CD14-positive monocyte (primary cell): Measurements from ENCODE around the gene ARHGAP10. TPM values are rescaled to one million over a fixed set of nuclear protein-coding genes. Genes with fewer than 3 reads are reported as not detected.

Experiments
- DNase-seq, 3 donors: peaks; one replicate each; pipeline ENCODE4 v3.0.0-alpha.2; 2011 to 2022
- H2AFZ ChIP-seq: 2 replicates; pipeline ENCODE4 v1.6.0; 2012; ENCODE audit warnings: mild to moderate bottlenecking, low read depth, low read length, inconsistent platforms; ENCODE audit not compliant: insufficient read depth, poor library complexity, severe bottlenecking
- H3K27ac ChIP-seq, 2 donors: 1 replicate in 1 of 2; 2 replicates in 1 of 2; pipeline ENCODE4 v1.5.1; 2012 to 2013; ENCODE audit warnings: low read length in 2 of 2, control low read depth in 1 of 2, inconsistent platforms in 1 of 2, low read depth in 1 of 2, mild to moderate bottlenecking in 1 of 2
- H3K27me3 ChIP-seq, 2 donors: one replicate each; pipeline versions ENCODE4 v1.6.0 to v1.6.1; 2011 to 2013; ENCODE audit warnings: low read length in 2 of 2; ENCODE audit not compliant: control insufficient read depth in 2 of 2, insufficient read depth in 2 of 2
- H3K36me3 ChIP-seq, 2 donors: replicated peaks in 1 of 2; 1 replicate in 1 of 2; 2 replicates in 1 of 2; pipeline versions ENCODE4 v1.5.1 to v1.6.1; 2012 to 2013; ENCODE audit warnings: low read length in 2 of 2, control low read depth in 1 of 2, inconsistent platforms in 1 of 2, mild to moderate bottlenecking in 1 of 2; ENCODE audit not compliant: insufficient read depth in 2 of 2, control insufficient read depth in 1 of 2
- H3K4me1 ChIP-seq, 2 donors: 1 replicate in 1 of 2; 2 replicates in 1 of 2; pipeline versions ENCODE4 v1.5.1 to v1.6.1; 2012 to 2013; ENCODE audit warnings: low read length in 2 of 2, control low read depth in 1 of 2, inconsistent platforms in 1 of 2, mild to moderate bottlenecking in 1 of 2, moderate library complexity in 1 of 2; ENCODE audit not compliant: insufficient read depth in 2 of 2, control insufficient read depth in 1 of 2
- H3K4me2 ChIP-seq: replicated peaks from 2 replicates; pipeline ENCODE3; 2012; ENCODE audit warnings: low read length, moderate library complexity, mild to moderate bottlenecking; ENCODE audit not compliant: poor library complexity, severe bottlenecking; ENCODE audit errors: extremely low read depth
- H3K4me3 ChIP-seq, 3 experiments: fragments of 200-600 bp in 1 of 3; sonication (generic) in 1 of 3; replicated peaks in 1 of 3; 1 replicate in 2 of 3; 2 replicates in 1 of 3; pipeline ENCODE4 v1.5.1; 2011 to 2013; ENCODE audit warnings: low read length in 3 of 3, mild to moderate bottlenecking in 3 of 3, control low read depth in 2 of 3, low read depth in 2 of 3, inconsistent platforms in 1 of 3, moderate library complexity in 1 of 3
- H3K79me2 ChIP-seq: 2 replicates; pipeline ENCODE4 v1.6.0; 2012; ENCODE audit warnings: mild to moderate bottlenecking, control low read depth, inconsistent platforms, low read length, moderate library complexity; ENCODE audit not compliant: insufficient read depth
- H3K9ac ChIP-seq: 2 replicates; pipeline ENCODE4 v1.6.0; 2017; ENCODE audit warnings: low read length, mild to moderate bottlenecking; ENCODE audit not compliant: insufficient read depth, poor library complexity, severe bottlenecking
- H3K9me3 ChIP-seq, 2 donors: replicated peaks in 1 of 2; 1 replicate in 1 of 2; 2 replicates in 1 of 2; pipeline versions ENCODE4 v1.5.1 to v1.6.1; 2012 to 2013; ENCODE audit warnings: low read length in 2 of 2, control low read depth in 1 of 2; ENCODE audit not compliant: control insufficient read depth in 1 of 2, insufficient read depth in 1 of 2
- H4K20me1 ChIP-seq: 2 replicates; pipeline ENCODE4 v1.6.0; 2012; ENCODE audit warnings: mild to moderate bottlenecking, low read length, control low read depth, moderate library complexity; ENCODE audit not compliant: insufficient read depth
- H3K27ac Mint-ChIP-seq, 7 donors: one replicate each; pipeline ENCODE4 v1.8.0; 2020; ENCODE audit warnings: mild to moderate bottlenecking in 7 of 7, mixed read lengths in 7 of 7, moderate library complexity in 6 of 7, inconsistent platforms in 2 of 7
- H3K27me3 Mint-ChIP-seq, 3 donors: one replicate each; pipeline ENCODE4 v1.8.0; 2021 to 2022; ENCODE audit warnings: low read depth in 3 of 3, mild to moderate bottlenecking in 3 of 3, mixed read lengths in 3 of 3, moderate library complexity in 3 of 3, inconsistent platforms in 1 of 3
- H3K36me3 Mint-ChIP-seq, 2 donors: one replicate each; pipeline ENCODE4 v1.8.0; 2020; ENCODE audit warnings: mixed read lengths in 2 of 2, inconsistent platforms in 1 of 2, mild to moderate bottlenecking in 1 of 2
- H3K4me1 Mint-ChIP-seq: one replicate; pipeline ENCODE4 v1.8.0; 2020; ENCODE audit warnings: mild to moderate bottlenecking, mixed read lengths
- H3K4me3 Mint-ChIP-seq, 2 donors: one replicate each; pipeline ENCODE4 v1.8.0; 2020; ENCODE audit warnings: mild to moderate bottlenecking in 2 of 2, mixed read lengths in 2 of 2, moderate library complexity in 1 of 2
- H3K9me3 Mint-ChIP-seq, 7 donors: one replicate each; pipeline ENCODE4 v1.8.0; 2020 to 2022; ENCODE audit warnings: mixed read lengths in 7 of 7, mild to moderate bottlenecking in 6 of 7, moderate library complexity in 6 of 7, inconsistent platforms in 2 of 7
- CTCF ChIP-seq: fragments of 200-600 bp; IDR thresholded peaks from one replicate; pipeline ENCODE4 v1.8.0; 2022; ENCODE audit warnings: antibody characterized with exemption, mild to moderate bottlenecking
- WGBS: methylation state at CpG from one replicate; pipeline ENCODE4 v1.1.5; 2013; ENCODE audit warnings: missing lambda C conversion rate; ENCODE audit not compliant: insufficient coverage; 5-methylcytosine and 5-hydroxymethylcytosine counted together
- intact Hi-C, 2 donors: fragments of 100-400 bp; cut with micrococcal nuclease; formaldehyde crosslinking; loops; one replicate each; pipeline versions ENCODE4 v1.15.0 to v1.15.1; 2023
- polyA plus RNA-seq, 3 donors: library from polyadenylated mRNA; depleted of rRNA in 1 of 3; unstranded in 2 of 3; stranded (reverse) in 1 of 3; fragments of 300-500 nt in 2 of 3; fragments of >200 nt in 1 of 3; fragmentation: Illumina TruSeq in 2 of 3; gene quantifications; 1 replicate in 2 of 3; 2 replicates in 1 of 3; pipeline ENCODE4 v1.2.3, GENCODE V29; 2012 to 2021

ARHGAP10 gene
- polyA plus RNA-seq, 3 donors, result 1.7 to 4.3 (median 3.0) TPM

- no peak overlapping the region for H3K4me2 ChIP-seq
- no peak overlapping the region for H3K9ac ChIP-seq
- H3K27ac Mint-ChIP-seq, result no peak overlapping the region
These were observed 196.5 kb downstream of the ARHGAP10 start for GRCh38 chr4:147928400-147928799.

GRCh38 chr4:147929746-147930145 is 197.9 kb downstream of the ARHGAP10 start:
- H3K36me3 Mint-ChIP-seq, result peaks cover 7 to 18% of the 10 kb centered on the region in 2 donors
- H3K79me2 ChIP-seq, result no peaks in the 10 kb centered on the region
- no peak overlapping the region for H2AFZ ChIP-seq
- no peaks in the 10 kb centered on the region for H3K27me3 ChIP-seq
- H3K9me3 ChIP-seq, result no peaks in the 10 kb centered on the region
- no CpG with 5 or more reads among the region's 1 CpG for WGBS
- no peak for DNase-seq
- no peaks in the 10 kb centered on the region for H3K4me1 ChIP-seq
- no peak overlapping the region for H3K9ac ChIP-seq
- H3K4me1 Mint-ChIP-seq, result no peaks in the 10 kb centered on the region
- no peak for TF ChIP-seq CTCF
- H3K4me3 ChIP-seq, result no peak overlapping the region
- no peaks in the 10 kb centered on the region for H4K20me1 ChIP-seq
- intact Hi-C loops, result no loop called here
- no peaks in the 10 kb centered on the region for H3K36me3 ChIP-seq
- H3K27ac Mint-ChIP-seq, result no peak overlapping the region
- no peaks in the 10 kb centered on the region for H3K9me3 Mint-ChIP-seq
- no peaks in the 10 kb centered on the region for H3K27me3 Mint-ChIP-seq
- H3K27ac ChIP-seq, result no peak overlapping the region
- H3K4me3 Mint-ChIP-seq, result no peak overlapping the region
- no peak overlapping the region for H3K4me2 ChIP-seq

More at GRCh38 chr4:147928400-147928799, 196.5 kb downstream of the ARHGAP10 start:
- Histone ChIP-seq H3K4me3 (no peak overlapping the region), H3K36me3 (no peaks in the 10 kb centered on the region), H4K20me1 (no peaks in the 10 kb centered on the region), H2AFZ (no peak overlapping the region), H3K9me3 (no peaks in the 10 kb centered on the region), H3K4me1 (no peaks in the 10 kb centered on the region), H3K27ac (no peak overlapping the region), H3K79me2 (no peaks in the 10 kb centered on the region), H3K27me3 (no peaks in the 10 kb centered on the region)
- H3K4me3 Mint-ChIP-seq, result no peak overlapping the region
- no peaks in the 10 kb centered on the region for H3K27me3 Mint-ChIP-seq
- TF ChIP-seq CTCF, result no peak
- 90% methylated on average over 2 of the region's 5 CpGs for WGBS
- DNase-seq, result no peak
- intact Hi-C loops, result no loop called here
- H3K9me3 Mint-ChIP-seq, result no peaks in the 10 kb centered on the region
- no peaks in the 10 kb centered on the region for H3K4me1 Mint-ChIP-seq
- H3K36me3 Mint-ChIP-seq, result peaks cover 7 to 17% of the 10 kb centered on the region in 2 donors
